Pancreas (tissue), 10 donors: ENCODE measurements around the gene EIF1AY. TPM values are rescaled to one million over a fixed set of nuclear protein-coding genes. Genes with fewer than 3 reads are reported as not detected.

Experiments used
- ATAC-seq, 4 donors: fragments of 200-7000 bp; cut with Tn5 transposase; one replicate each; pipeline versions ENCODE4 v1.8.0 to v1.9.1; 2020; ENCODE audit warnings: mild to moderate bottlenecking in 4 of 4, moderate library complexity in 4 of 4
- DNase-seq, 6 donors: peaks; one replicate each; pipeline ENCODE4 v3.0.0-alpha.2; 2020
- FAIRE-seq: peaks from 2 replicates; lab custom pipeline; 2012; peaks lifted over from hg19 to GRCh38; lab: Jason Lieb, UNC
- H3K27ac ChIP-seq, 4 donors: fragments of 200-600 bp; sonication (generic); 1 replicate in 3 of 4; 2 replicates in 1 of 4; pipeline versions ENCODE4 v1.5.0 to v1.8.0; 2020
- H3K27me3 ChIP-seq, 4 donors: fragments of 200-600 bp; one replicate each; pipeline ENCODE4 v1.8.0; 2021
- H3K36me3 ChIP-seq, 3 donors: fragments of 200-600 bp; sonication (generic) in 1 of 3; one replicate each; pipeline versions ENCODE4 v1.5.0 to v1.8.0; 2020 to 2021
- H3K4me1 ChIP-seq, 3 donors: fragments of 200-600 bp; one replicate each; pipeline ENCODE4 v1.8.0; 2021
- H3K4me3 ChIP-seq, 4 donors: fragments of 200-600 bp; sonication (generic) in 2 of 4; one replicate each; pipeline versions ENCODE4 v1.5.0 to v1.8.0; 2020 to 2021
- H3K9me3 ChIP-seq, 4 donors: fragments of 200-600 bp; one replicate each; pipeline ENCODE4 v1.8.0; 2021
- CTCF ChIP-seq, 4 donors: fragments of 200-600 bp; sonication (generic) in 3 of 4; IDR thresholded peaks; one replicate each; pipeline versions ENCODE4 v1.5.0 to v1.8.0; 2021; ENCODE audit warnings: antibody characterized with exemption in 4 of 4
- WGBS, 2 donors: extraction: QIAGEN DNeasy Blood & Tissue Kit; methylation state at CpG; one replicate each; pipeline ENCODE4 v1.1.7; 2013; 5-methylcytosine and 5-hydroxymethylcytosine counted together
- intact Hi-C, 3 donors: fragments of 100-400 bp; cut with DNase I; formaldehyde crosslinking; loops; one replicate each; pipeline versions ENCODE4 v1.11.1 to v1.14.2; 2022
- polyA plus RNA-seq, 2 donors: library from polyadenylated mRNA; stranded (reverse); fragments of 200-250 nt; gene quantifications; one replicate each; pipeline ENCODE4 v1.2.3, GENCODE V29; 2013
- total RNA-seq, 6 donors: library from RNA; stranded (reverse); fragmentation: NEBNext Ultra II Directional in 4 of 6; extraction: Animal tissue kit (Norgen Biotek cat#: 25700) in 4 of 6; gene quantifications; one replicate each; pipeline versions ENCODE4 v1.2.1 to v1.2.4, GENCODE V29; 2021 to 2023
- donor health status: healthy with polysubstance abuse.
- donor health status: DM: no; HTN: no; CAD: no; lungs with moderate emphysema.
- donor health status: DM: no; HTN: no; CAD: no.
- donor health status: control.
- donor health status: control.
- donor health status: Bipolar disorder and iron deficiency.
- donor health status: DM: yes; HTN: yes; CAD: no.
- donor health status: DM: no; HTN: no; CAD: no.
- donor health status: DM: no; HTN: no; CAD: no.
- donor health status: DM: yes; HTN: yes; CAD: no.

The EIF1AY gene
- total and polyA plus RNA-seq, 8 donors: 0.32 to 10.8 (median 8.6) TPM; not detected in 5

GRCh38 chrY:20558677-20559076 is 16.9 kb upstream of the EIF1AY start:
- intact Hi-C loops: no loop called here
- no peak for FAIRE-seq
- H3K27me3 ChIP-seq: no peaks in the 10 kb centered on the region

GRCh38 chrY:20559873-20560512 is 15.6 kb upstream of the EIF1AY start:
- H3K4me1 ChIP-seq: no peaks in the 10 kb centered on the region
- H3K36me3 ChIP-seq: no peaks in the 10 kb centered on the region
- no peaks in the 10 kb centered on the region for H3K27me3 ChIP-seq
- no peak for ATAC-seq
- no peak for FAIRE-seq
- intact Hi-C loops: no loop called here
- H3K27ac ChIP-seq: no peak overlapping the region
- WGBS, 2 donors: 57% methylated on average over 2 of the region's 2 CpGs; no CpG with 5 or more reads in 1 of the 2 donors
- no peak for DNase-seq
- no peak overlapping the region for H3K4me3 ChIP-seq
- H3K9me3 ChIP-seq: no peaks in the 10 kb centered on the region
- no peak for TF ChIP-seq CTCF (IDR thresholded peaks at IDR 0.05)

More at GRCh38 chrY:20558677-20559076, 16.9 kb upstream of the EIF1AY start:
- H3K36me3 ChIP-seq: no peaks in the 10 kb centered on the region
- ATAC-seq: no peak
- 8% methylated on average over 2 of the region's 2 CpGs; no CpG with 5 or more reads in 1 of the 2 donors for WGBS, 2 donors
- no peaks in the 10 kb centered on the region for H3K4me1 ChIP-seq
- no peak overlapping the region for H3K4me3 ChIP-seq
- no peaks in the 10 kb centered on the region for H3K9me3 ChIP-seq
- DNase-seq: no peak
- H3K27ac ChIP-seq: no peak overlapping the region
- no peak for TF ChIP-seq CTCF (IDR thresholded peaks at IDR 0.05)

- Histone ChIP-seq H3K4me3 (no peak overlapping the region), H3K27ac (no peak overlapping the region), H3K27me3 (no peaks in the 10 kb centered on the region), H3K36me3 (no peaks in the 10 kb centered on the region), H3K4me1 (no peaks in the 10 kb centered on the region), H3K9me3 (no peaks in the 10 kb centered on the region)
- no peak for TF ChIP-seq CTCF (IDR thresholded peaks at IDR 0.05)
- 27% methylated on average over 3 of the region's 3 CpGs; no CpG with 5 or more reads in 1 of the 2 donors for WGBS, 2 donors
- intact Hi-C loops: no loop called here
- DNase-seq (no peak), ATAC-seq (no peak), FAIRE-seq (no peak)
Measured at GRCh38 chrY:20571306-20571705, 4.3 kb upstream of the EIF1AY start.

- no peak for TF ChIP-seq CTCF (IDR thresholded peaks at IDR 0.05)
- no peaks in the 10 kb centered on the region for H3K36me3 ChIP-seq
- ATAC-seq: no peak
- DNase-seq: no peak
- H3K9me3 ChIP-seq: no peaks in the 10 kb centered on the region
- FAIRE-seq: no peak
- no peak overlapping the region for H3K27ac ChIP-seq
- no peaks in the 10 kb centered on the region for H3K4me1 ChIP-seq
- H3K27me3 ChIP-seq: no peaks in the 10 kb centered on the region
- whole genome bisulfite sequencing, 2 donors: 4% methylated on average over 5 of the region's 5 CpGs; no CpG with 5 or more reads in 1 of the 2 donors
- H3K4me3 ChIP-seq: no peak overlapping the region
- intact Hi-C loops: no loop called here
Measured at GRCh38 chrY:20576506-20576905, 930 bp downstream of the EIF1AY start.

- 31% methylated on average over 3 of the region's 3 CpGs; no CpG with 5 or more reads in 1 of the 2 donors for WGBS, 2 donors
- FAIRE-seq: no peak
Measured at GRCh38 chrY:20578206-20578605, 2.6 kb downstream of the EIF1AY start.

More at GRCh38 chrY:20578206-20578605, 2.6 kb downstream of the EIF1AY start:
- Histone ChIP-seq H3K4me3 (no peak overlapping the region), H3K27me3 (no peaks in the 10 kb centered on the region), H3K9me3 (no peaks in the 10 kb centered on the region), H3K27ac (no peak overlapping the region), H3K4me1 (no peaks in the 10 kb centered on the region), H3K36me3 (no peaks in the 10 kb centered on the region)
- ATAC-seq: no peak
- no peak for TF ChIP-seq CTCF (IDR thresholded peaks at IDR 0.05)
- intact Hi-C loops: no loop called here
- no peak for DNase-seq
